Measurements from ENCODE around the gene ASB6.

ASB6 gene

DNA sequence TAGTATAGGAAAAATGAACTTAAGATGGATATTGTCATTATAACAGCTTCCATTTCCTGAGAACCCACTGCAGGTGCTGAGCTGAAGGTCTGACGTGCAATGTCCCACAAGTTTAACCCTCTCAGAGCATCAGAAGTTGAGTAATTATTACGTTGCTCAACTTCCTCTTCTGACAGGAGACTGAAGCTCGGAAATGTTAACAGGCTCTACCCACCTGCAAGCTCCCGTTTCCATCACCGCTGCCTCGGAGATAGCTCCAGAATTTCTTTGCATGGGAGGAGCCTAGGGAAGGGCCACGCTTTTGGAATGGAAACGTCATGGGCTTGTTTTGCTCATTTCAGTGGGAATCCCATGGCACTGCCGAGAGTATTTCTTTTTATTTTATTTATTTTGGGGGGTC is 17.0 kb downstream of the ASB6 start:
- DNase-seq: peak; percentile 58 to 74 (median 72)

DNA sequence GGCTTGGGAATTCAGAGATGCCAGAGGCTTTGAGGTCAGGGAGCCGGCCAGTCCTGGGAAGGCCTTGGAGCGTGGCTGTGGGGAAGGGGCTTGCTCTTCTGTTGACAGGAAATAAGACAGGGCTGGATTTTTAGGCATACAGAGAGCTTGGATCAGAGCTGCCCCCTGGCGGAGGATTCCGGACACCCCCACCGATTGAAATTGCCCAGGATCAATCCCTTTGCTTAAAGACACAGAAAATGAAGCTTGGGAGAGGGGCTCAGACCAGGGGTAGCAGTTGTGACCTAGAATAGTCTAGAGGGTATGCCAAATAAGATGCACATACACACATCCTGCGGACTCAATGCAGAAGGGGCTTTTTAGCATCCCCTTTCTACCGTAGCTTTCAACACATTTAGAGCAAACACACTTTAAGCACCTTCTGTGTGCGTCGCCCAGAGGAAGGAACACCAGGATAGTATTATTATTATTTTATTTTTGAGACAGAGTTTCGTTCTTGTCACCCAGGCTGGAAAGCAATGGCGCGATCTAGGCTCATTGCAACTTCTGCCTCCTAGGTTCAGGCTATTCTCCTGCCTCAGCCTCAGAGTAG is 17.7 kb downstream of the ASB6 start:
- DNase-seq: peak; percentile 67 to 82 (median 71)

DNA sequence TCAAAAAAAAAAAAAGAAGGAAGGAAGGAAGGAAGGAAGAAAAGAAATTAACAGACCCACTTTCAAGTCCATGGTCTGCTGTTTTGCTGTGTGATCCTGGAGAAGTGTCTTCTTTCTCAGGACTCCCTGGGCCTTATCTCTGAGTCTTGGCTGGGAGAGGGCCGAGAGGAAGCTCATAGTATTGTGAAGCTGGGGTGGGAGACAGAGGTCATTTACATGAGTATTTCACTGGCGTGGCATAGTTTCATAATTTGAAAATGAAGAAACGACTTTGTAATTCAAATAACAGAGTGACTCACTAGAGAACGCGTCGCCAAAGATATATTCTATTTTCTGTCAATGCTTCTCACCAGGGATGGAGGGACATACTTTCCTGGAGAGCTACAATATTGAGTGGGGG is 18.6 kb downstream of the ASB6 start:
- peak; percentile 62 to 87 (median 87) for DNase-seq

DNA sequence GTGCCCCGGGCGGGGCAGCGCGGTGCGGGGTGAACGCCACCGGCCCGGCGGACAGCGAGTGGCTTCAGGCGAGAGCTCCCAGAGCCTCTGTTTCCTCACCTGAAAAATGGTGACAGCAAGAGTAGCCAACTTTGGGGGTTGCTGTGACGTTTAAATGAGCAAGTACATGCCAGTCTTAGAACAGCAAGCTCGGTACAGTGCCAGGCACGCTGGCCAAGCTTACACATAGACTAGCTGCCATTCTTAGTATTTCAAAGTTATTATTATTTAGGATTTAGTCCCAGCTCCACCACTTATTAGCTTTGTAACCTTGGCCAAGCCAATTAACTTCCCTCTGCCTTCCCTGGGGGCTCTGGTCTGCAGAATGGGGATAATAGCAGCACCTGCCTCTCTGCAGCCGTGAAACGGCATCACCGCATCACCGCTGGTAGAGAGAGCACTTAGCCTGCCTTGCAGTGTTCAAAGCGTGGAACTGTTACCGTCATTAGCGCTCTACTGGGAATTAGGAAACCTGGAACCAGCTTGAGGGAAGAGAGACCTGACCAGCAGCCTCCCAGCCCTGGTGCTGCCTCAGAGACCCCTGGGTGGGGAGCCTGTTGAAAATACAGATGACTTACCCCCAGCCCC is 21.2 kb downstream of the ASB6 start, which contains the start of gene C9orf50:
Gene C9orf50 (minus strand): TSS at position 433 of the 627 bp plus-strand sequence. CDS start 527 bp downstream, outside the sequence.
- no peak for DNase-seq

- peak; percentile 38 to 74 (median 60) for DNase-seq
Measured at GRCh38 chr9:129619787-129620668, 21.9 kb downstream of the ASB6 start.

GRCh38 chr9:129617167-129617566 is 24.8 kb downstream of the ASB6 start:
- peak in 2 of 3 donors; percentile 33 to 38 for DNase-seq

- DNase-seq: no peak
Measured at GRCh38 chr9:129615407-129616285, 26.3 kb downstream of the ASB6 start.

DNA sequence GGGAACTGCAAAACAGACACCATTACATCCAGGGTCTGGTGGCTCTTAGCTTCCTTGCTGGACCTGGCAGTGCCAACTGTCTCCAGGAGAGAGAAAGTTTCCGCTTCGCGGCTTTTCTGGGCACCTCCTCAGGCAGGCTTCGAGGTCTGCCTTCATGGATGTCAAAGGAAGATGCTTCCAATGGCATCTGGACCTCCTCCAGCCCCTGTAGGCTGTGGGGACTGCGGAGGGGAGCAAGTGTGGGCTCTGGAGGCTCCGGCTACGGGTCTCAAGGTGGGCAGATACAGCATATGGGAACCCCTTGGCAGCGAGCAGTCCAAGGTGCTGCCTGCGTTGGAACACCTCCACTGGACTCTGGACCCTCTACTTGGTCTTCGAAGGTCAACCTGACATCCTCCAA is 27.0 kb downstream of the ASB6 start:
- no peak for DNase-seq

DNA sequence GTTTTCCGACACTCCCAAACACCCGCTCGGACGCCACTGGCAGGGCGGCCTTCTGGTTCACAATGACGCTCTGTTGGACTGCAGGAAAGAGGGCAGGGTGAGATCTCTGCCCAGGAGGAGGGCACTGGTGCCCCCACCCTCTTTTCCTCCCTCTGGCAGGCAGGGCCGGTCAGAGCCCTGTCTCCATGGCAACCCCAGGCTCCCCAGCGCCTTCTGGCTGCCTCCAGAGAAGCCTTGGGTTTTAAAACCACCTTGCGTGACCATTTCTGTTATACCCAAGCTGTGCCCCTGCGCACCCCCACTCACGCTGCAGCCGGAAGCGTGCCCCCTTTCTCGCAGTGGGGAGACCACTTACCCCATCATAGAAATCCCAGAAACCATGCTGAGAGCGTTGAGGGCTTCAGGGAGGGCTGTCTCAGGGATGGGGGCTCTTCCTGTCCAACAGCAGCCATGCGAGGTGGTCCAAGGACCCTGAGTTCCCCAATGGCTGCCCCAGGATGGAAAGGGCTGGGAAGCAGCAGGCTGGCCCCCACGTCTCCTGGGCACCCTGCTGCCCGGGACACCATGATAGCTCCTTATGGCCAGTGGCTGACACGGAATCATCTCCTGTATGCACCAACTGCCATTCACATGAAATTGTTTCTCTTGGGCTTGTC is 28.3 kb downstream of the ASB6 start:
- DNase-seq: no peak

- DNase-seq: no peak
Measured at GRCh38 chr9:129612815-129613519, 29.0 kb downstream of the ASB6 start.

- DNase-seq: no peak
Measured at GRCh38 chr9:129612123-129612522, 29.8 kb downstream of the ASB6 start.

DNA sequence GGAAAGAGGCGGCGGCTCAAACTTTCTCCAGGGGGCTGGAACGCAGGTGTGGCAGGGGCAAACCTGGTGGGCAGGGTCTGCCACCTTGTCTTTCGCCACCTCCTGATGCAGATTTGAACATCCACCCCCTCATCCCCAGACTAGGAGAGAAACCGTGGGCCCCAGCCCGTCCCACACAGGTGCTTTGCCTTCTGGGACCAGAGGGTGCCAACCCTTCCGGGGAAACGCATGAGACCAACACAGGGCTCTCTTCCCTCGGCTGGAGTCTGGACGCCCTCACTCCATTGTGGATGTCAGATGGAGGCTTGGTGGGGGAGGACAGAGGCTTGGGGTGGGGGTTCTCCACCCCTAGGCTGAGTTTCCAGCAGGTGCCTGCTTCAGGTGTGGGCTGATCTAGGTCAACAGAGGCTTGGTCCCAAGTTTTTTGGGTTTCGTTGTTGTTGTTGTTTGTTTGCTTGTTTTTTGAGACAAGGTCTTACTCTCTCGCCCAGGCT is 30.6 kb downstream of the ASB6 start:
- no peak for DNase-seq

GRCh38 chr9:129610473-129611306 is 31.3 kb downstream of the ASB6 start:
- DNase-seq: peak; percentile 70 to 87 (median 81)

- DNase-seq: no peak
Measured at GRCh38 chr9:129610213-129610472, 31.8 kb downstream of the ASB6 start.

DNA sequence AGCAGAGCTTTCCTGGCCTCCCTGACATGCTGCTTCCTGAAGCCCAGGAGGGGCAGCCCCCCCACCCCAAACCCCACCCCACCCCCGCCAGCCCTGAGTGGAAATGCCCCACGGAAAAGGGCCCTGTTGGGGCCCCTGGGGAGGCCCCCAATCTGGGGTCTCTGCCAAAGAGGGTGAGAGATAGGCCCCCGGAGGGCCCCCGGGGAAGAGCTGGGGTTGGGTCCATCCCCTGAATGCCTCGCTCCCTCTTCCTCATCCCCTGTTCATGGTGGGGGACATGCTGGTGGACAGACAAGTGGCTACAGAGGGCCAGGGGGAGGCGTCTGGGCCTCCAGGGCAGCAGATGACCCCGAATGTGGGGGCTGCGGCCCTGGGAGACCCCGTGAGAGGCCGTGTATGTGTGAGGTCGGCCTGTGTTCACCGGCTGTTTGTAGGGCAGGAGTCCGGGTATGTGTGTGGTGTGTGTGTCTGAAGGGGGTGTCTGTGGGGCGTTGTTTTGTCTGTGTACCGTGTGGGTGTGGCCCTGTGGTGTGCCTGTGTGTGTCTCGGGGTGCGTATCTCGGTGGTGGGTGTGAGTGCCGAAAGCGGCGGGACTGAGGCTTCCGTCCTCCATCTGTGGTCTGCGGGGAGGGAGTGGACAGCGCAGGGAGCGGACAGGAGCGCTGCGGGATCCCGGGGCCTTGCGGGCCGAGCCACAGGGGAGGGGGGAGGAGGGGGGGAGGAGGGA is 32.3 kb downstream of the ASB6 start:
- no peak for DNase-seq

GRCh38 chr9:129608561-129609481 is 33.1 kb downstream of the ASB6 start:
- DNase-seq: no peak

DNA sequence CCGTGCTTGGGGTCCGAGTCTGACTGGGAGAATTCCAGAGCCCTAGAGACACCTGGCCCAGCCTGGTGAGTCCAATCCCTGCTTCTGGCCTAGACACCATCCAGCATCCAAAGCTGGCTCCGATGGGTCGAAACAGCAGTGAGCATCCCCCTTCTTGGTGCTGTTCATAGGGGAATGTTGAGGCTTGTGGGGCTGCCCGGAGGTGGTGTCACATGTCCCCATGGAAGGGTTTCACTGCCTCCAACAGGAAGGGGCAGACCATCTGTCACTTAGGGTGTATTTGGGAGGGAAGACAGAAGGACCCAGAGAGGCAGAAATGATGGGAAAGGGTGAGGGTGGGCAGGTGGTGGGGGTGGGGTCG is 34.9 kb downstream of the ASB6 start:
- DNase-seq: no peak

DNA sequence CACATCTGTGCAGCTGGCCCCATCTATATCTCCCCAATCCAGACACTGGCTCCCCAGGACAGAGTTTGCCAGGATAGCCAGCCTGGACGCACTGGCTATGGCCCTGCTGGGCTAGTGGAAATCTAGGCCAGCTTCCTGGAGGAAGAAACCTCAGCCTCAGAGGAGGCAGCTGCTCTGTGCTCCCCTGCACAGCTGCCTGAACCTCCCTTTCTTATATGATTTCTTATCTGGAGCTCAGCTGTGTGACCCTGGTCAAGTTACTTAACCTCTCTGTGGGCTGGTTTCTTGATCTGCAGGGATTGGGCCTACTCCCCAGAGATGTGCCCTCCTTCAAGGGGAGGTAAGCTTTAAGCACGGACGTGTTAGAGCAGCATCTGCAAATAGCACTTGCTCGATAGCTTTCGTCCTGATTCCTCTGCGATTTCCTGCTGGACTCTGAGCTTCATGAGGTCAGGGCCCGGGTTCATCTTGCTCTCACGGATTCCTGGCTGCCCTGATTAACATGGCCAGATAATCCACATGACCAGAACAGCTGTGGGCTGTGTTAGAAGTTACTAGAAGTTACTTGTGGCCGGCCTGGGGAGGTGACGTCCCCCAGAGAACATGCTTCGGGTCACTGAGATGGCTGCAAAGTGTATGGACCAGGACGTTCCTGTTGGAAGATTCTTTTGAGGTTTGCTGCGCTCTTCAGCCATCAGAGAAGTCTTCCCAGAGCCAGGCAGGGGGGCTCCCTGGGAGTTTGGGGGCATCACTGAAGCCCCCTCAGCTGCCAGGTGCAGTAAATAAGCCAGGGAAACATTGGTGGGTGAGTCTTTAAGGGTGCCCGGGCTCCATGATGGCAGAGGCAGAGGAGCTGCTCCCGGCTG is 35.6 kb downstream of the ASB6 start:
- no peak for DNase-seq

Data from suppressor macrophage treated with lipopolysaccharide for 1 hour (primary cell).